Fibroblast of lung (primary cell): ENCODE measurements around the gene HDAC4. TPM values are rescaled to one million over a fixed set of nuclear protein-coding genes. Genes with fewer than 3 reads are reported as not detected.

Source experiments
- DNase-seq, 2 donors: peaks; one replicate each; pipeline versions ENCODE4 v3.0.0 to v3.0.0-alpha.2; 2010; ENCODE audit warnings: low read depth in 2 of 2
- H2AFZ ChIP-seq: 2 replicates; pipeline ENCODE4 v1.5.1; 2012; ENCODE audit warnings: low read length, control low read depth, inconsistent platforms
- H3K27ac ChIP-seq: 2 replicates; pipeline ENCODE4 v1.5.1; 2011; ENCODE audit warnings: low read length, control low read depth; ENCODE audit not compliant: insufficient read depth
- H3K27me3 ChIP-seq: 2 replicates; pipeline ENCODE4 v1.5.1; 2011; ENCODE audit warnings: mild to moderate bottlenecking, low read length; ENCODE audit not compliant: control insufficient read depth, insufficient read depth
- H3K36me3 ChIP-seq: 2 replicates; pipeline ENCODE4 v1.5.1; 2011; ENCODE audit warnings: low read length; ENCODE audit not compliant: control insufficient read depth, insufficient read depth
- H3K4me1 ChIP-seq: 2 replicates; pipeline ENCODE4 v1.5.1; 2011; ENCODE audit warnings: low read length; ENCODE audit not compliant: control insufficient read depth, insufficient read depth; ENCODE audit errors: extremely low read depth
- H3K4me2 ChIP-seq: 2 replicates; pipeline ENCODE4 v1.5.1; 2011; ENCODE audit warnings: low read length, control low read depth; ENCODE audit not compliant: insufficient read depth; ENCODE audit errors: extremely low read depth
- H3K4me3 ChIP-seq, 4 experiments: fragments of 200-600 bp in 1 of 4; sonication (generic) in 1 of 4; replicated peaks in 1 of 4; 2 replicates each; pipeline ENCODE4 v1.5.1; 2011 to 2016; ENCODE audit warnings: low read length in 4 of 4, low read depth in 3 of 4, mild to moderate bottlenecking in 3 of 4, control low read depth in 2 of 4, inconsistent platforms in 1 of 4, mixed read lengths in 1 of 4; ENCODE audit not compliant: insufficient read depth in 1 of 4; ENCODE audit errors: control extremely low read depth in 1 of 4
- H3K79me2 ChIP-seq: 2 replicates; pipeline ENCODE4 v1.5.1; 2012; ENCODE audit warnings: mild to moderate bottlenecking, low read length, inconsistent platforms; ENCODE audit not compliant: control insufficient read depth, insufficient read depth
- H3K9ac ChIP-seq: 2 replicates; pipeline ENCODE4 v1.5.1; 2011; ENCODE audit warnings: mild to moderate bottlenecking, low read length, control low read depth; ENCODE audit not compliant: insufficient read depth
- H3K9me3 ChIP-seq: 2 replicates; pipeline ENCODE4 v1.5.1; 2012; ENCODE audit warnings: low read depth, low read length; ENCODE audit not compliant: control insufficient read depth, insufficient read depth
- H4K20me1 ChIP-seq: 2 replicates; pipeline ENCODE4 v1.5.1; 2011; ENCODE audit warnings: low read length; ENCODE audit not compliant: control insufficient read depth, insufficient read depth; ENCODE audit errors: extremely low read depth
- EZH2 ChIP-seq: IDR thresholded peaks from 2 replicates; pipeline ENCODE4 v1.5.1; 2012; ENCODE audit warnings: low read length, control low read depth, mild to moderate bottlenecking; ENCODE audit errors: missing control alignments
- polyA plus RNA-seq, 2 donors: library from polyadenylated mRNA; depleted of rRNA in 1 of 2; stranded (reverse) in 1 of 2; unstranded in 1 of 2; fragments of >200 nt; gene quantifications; 2 replicates each; pipeline ENCODE4 v1.2.1, GENCODE V29; 2011 to 2012; ENCODE audit warnings: missing spikeins in 1 of 2
- total RNA-seq: library from RNA; depleted of rRNA; stranded (reverse); fragments of >200 nt; gene quantifications from 2 replicates; pipeline ENCODE4 v1.2.1, GENCODE V29; 2014
- TF ChIP-seq, protein P1 (sequence below), 2 donors: IDR thresholded peaks in 1 of 2; conservative IDR thresholded peaks in 1 of 2; 1 replicate in 1 of 2; 2 replicates in 1 of 2; pipeline ENCODE4 v1.5.1; 2011 to 2012; ENCODE audit warnings: low read length in 2 of 2, control low read depth in 1 of 2, inconsistent platforms in 1 of 2, low read depth in 1 of 2, mild to moderate bottlenecking in 1 of 2

The HDAC4 gene
- total and polyA plus RNA-seq, 2 donors (not counting 1 experiment from before 2014, with no cell fraction given), result 7.4 to 19.8 TPM

DNA sequence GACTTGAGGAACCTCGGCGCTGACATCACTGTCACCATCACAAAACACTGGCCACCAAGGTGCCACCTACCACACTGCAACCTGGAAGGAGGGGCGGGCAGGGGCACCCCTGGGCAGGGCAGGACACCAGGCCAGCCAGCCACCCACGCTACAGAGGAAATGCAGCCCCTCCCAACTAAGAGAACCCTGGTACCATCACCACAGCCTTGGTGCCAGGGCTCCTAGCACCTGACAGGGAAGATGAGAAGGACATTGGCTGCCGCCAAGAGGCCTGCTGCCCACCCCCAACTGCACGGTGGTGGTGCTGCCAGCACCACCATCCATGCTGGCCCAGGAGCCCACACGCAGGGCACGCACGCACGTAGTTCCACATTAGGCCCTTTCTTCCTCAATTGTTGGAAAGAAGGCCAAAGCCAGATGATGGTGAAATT lies 88.7 kb downstream of the HDAC4 start:
- peaks cover 18% of the 10 kb centered on the region for H3K4me1 ChIP-seq
- H3K27ac ChIP-seq, result no peak overlapping the region
- H3K9me3 ChIP-seq, result no peaks in the 10 kb centered on the region
- no peak for DNase-seq
- TF ChIP-seq EZH2, result no peak
- TF ChIP-seq, protein P1, sequence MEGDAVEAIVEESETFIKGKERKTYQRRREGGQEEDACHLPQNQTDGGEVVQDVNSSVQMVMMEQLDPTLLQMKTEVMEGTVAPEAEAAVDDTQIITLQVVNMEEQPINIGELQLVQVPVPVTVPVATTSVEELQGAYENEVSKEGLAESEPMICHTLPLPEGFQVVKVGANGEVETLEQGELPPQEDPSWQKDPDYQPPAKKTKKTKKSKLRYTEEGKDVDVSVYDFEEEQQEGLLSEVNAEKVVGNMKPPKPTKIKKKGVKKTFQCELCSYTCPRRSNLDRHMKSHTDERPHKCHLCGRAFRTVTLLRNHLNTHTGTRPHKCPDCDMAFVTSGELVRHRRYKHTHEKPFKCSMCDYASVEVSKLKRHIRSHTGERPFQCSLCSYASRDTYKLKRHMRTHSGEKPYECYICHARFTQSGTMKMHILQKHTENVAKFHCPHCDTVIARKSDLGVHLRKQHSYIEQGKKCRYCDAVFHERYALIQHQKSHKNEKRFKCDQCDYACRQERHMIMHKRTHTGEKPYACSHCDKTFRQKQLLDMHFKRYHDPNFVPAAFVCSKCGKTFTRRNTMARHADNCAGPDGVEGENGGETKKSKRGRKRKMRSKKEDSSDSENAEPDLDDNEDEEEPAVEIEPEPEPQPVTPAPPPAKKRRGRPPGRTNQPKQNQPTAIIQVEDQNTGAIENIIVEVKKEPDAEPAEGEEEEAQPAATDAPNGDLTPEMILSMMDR (conservative IDR thresholded peaks at IDR 0.05 in 1 of 2, IDR thresholded peaks at IDR 0.05 in 1 of 2; ENCODE audit: low read depth in 1 of 2, low read length in 2 of 2), result no peak
- H3K4me3 ChIP-seq, result no peak overlapping the region
- no peaks in the 10 kb centered on the region for H3K27me3 ChIP-seq
- H3K4me2 ChIP-seq, result no peak overlapping the region
- peaks cover 3% of the 10 kb centered on the region for H3K79me2 ChIP-seq
- H3K9ac ChIP-seq, result no peak overlapping the region
- H3K36me3 ChIP-seq, result no peaks in the 10 kb centered on the region
- H2AFZ ChIP-seq, result no peak overlapping the region
- no peaks in the 10 kb centered on the region for H4K20me1 ChIP-seq

DNA sequence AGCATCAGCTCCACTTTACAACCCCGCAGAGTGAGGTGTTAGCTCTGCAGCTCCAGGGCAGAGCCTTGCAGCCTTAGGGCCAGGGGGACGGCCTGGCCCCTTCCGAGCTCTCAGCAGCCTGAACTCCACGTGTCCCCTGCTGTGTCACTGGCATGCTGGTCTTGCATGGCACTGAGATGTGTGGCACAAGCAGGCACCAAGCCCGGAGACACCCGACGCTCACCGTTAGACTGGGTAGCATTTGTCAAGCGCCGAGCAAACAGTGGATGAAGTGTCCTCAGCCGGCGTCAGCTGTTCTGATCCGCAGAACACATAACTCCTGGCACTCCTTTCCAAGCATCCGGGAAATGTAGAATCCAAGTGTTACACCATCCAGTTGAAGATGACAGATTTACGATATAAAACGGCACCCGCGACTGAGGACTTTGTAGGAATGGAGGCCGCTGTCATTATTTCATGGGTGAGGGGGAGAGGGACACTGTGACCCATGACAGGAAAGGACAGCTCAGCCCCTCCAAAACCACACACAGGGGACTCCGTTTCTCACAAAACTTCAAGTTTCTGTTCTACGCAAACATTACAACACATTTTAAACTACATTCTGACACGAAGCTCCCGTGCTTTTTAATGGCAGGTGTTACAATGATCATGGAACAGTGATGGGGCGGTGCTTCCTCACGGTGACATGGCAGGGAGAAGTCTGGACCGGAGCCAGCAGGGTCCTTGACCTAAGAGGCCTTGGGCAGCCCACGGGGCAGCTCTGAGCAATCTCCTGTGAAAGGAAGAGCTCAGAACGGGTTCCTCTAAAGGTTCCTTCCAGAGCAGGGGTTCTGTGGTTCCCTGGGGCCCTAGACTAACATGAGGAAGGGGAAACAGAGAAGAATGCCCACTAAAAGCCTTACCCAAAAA lies 89.4 kb downstream of the HDAC4 start:
- H3K9me3 ChIP-seq, result no peaks in the 10 kb centered on the region
- peak overlapping the region; percentile 63 for H3K4me2 ChIP-seq
- H3K79me2 ChIP-seq, result peaks cover 3% of the 10 kb centered on the region
- no peak overlapping the region for H3K4me3 ChIP-seq
- TF ChIP-seq EZH2, result no peak
- TF ChIP-seq, protein P1 (conservative IDR thresholded peaks at IDR 0.05 in 1 of 2, IDR thresholded peaks at IDR 0.05 in 1 of 2; ENCODE audit: low read depth in 1 of 2, low read length in 2 of 2), result no peak
- no peaks in the 10 kb centered on the region for H3K36me3 ChIP-seq
- H4K20me1 ChIP-seq, result no peaks in the 10 kb centered on the region
- peaks cover 18% of the 10 kb centered on the region for H3K4me1 ChIP-seq
- no peaks in the 10 kb centered on the region for H3K27me3 ChIP-seq
- DNase-seq, result peak in 1 of 2 donors; percentile 55
- no peak overlapping the region for H2AFZ ChIP-seq
- peak overlapping the region; percentile 7 for H3K27ac ChIP-seq
- no peak overlapping the region for H3K9ac ChIP-seq

DNA sequence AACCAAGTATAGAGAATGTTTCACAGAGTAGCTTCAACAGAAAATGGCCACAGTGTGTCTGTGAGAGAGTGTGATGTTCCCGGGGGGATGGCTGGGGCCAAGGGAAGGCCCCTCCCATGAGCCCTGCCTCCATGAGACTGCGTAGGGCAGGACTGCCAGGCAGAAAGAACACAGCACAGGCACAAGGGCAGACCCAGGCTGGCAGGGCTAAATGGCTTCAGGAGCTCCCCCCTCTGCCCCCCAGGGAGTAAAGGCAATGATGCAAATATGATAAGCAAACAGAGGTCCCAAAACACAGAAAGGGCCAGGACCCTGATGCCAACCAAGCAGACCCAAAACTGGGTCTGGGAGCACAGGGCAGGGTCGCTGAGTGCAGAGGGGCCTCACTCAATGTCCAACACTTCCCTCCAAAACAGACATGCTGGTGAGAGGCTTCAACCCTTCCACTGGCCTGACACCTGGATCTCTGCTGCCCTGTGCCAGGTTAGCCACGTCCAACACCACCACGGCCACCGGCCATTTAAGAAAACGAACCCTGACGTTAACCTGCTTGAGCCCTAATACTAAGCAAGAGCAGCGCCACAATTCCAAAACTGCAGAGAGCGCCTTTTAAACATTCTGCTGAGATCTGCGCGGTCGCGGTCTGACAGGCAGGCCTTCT lies 90.3 kb downstream of the HDAC4 start:
- peaks cover 18% of the 10 kb centered on the region for H3K4me1 ChIP-seq

More for the DNA sequence above, 90.3 kb downstream of the HDAC4 start:
- H3K27me3 ChIP-seq, result no peaks in the 10 kb centered on the region
- H3K9me3 ChIP-seq, result no peaks in the 10 kb centered on the region
- H3K9ac ChIP-seq, result no peak overlapping the region
- H3K36me3 ChIP-seq, result no peaks in the 10 kb centered on the region
- H3K27ac ChIP-seq, result no peak overlapping the region
- DNase-seq, result no peak
- H3K79me2 ChIP-seq, result peaks cover 3% of the 10 kb centered on the region
- no peak overlapping the region for H3K4me2 ChIP-seq
- H3K4me3 ChIP-seq, result no peak overlapping the region
- no peak overlapping the region for H2AFZ ChIP-seq
- TF ChIP-seq EZH2, result no peak
- TF ChIP-seq, protein P1 (conservative IDR thresholded peaks at IDR 0.05 in 1 of 2, IDR thresholded peaks at IDR 0.05 in 1 of 2; ENCODE audit: low read depth in 1 of 2, low read length in 2 of 2), result no peak
- H4K20me1 ChIP-seq, result no peaks in the 10 kb centered on the region
